GM18507 (cell line): ENCODE measurements around the gene OSTN.
"Not testable (repeated sequence)": the region's sequence is repeated elsewhere in the genome, so short reads cannot be mapped to it uniquely, and the experiment has no call there.

Source experiments
- DNase-seq: peaks from one replicate; pipeline ENCODE4 v3.0.0; 2011; ENCODE audit warnings: low read depth; ENCODE audit not compliant: insufficient read length; ENCODE audit errors: extremely low spot score
- FAIRE-seq: peaks from 2 replicates; lab custom pipeline; 2011; peaks lifted over from hg19 to GRCh38; lab: Jason Lieb, UNC

OSTN gene

GRCh38 chr3:191221638-191222037 lies 22.6 kb downstream of the OSTN start:
- DNase-seq: no peak
- no peak for FAIRE-seq

DNA sequence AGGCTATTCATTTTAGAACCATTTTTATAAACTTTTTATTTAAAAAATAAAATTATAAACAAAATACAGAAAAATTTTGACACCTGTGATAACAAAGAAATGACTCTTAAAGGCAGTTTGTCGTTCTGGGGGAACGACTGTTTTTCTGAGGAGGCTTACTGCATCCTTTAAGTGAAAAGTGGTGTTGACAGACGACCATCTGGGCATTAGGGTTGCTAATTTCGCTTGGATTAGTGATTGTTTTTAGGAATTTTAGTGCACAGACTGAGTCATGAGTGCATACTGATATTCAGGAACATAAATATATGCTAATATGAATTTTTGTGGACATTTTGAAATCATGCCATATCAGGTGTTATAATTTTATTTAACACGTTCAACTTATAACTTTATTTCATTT lies 28.5 kb downstream of the OSTN start:
- DNase-seq (no peak), FAIRE-seq (no peak)

DNA sequence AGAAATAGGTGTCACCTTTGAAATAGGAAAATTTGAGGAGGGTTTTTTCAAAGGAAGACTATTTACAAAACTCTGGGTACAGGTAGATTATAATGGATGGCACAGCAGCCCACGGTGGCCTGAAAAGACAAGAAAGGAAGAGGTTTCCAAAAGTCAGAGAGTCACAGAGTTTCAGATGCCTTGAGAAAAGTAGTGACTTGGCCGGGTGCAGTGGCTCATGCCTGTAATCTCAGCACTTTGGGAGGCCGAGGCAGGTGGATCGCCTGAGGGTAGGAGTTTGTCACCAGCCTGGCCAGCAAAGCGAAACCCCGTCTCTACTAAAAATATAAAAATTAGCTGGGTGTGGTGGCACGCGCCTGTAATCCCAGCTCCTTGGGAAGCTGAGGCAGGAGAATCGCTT lies 35.2 kb downstream of the OSTN start:
- DNase-seq (no peak), FAIRE-seq (no peak)

DNA sequence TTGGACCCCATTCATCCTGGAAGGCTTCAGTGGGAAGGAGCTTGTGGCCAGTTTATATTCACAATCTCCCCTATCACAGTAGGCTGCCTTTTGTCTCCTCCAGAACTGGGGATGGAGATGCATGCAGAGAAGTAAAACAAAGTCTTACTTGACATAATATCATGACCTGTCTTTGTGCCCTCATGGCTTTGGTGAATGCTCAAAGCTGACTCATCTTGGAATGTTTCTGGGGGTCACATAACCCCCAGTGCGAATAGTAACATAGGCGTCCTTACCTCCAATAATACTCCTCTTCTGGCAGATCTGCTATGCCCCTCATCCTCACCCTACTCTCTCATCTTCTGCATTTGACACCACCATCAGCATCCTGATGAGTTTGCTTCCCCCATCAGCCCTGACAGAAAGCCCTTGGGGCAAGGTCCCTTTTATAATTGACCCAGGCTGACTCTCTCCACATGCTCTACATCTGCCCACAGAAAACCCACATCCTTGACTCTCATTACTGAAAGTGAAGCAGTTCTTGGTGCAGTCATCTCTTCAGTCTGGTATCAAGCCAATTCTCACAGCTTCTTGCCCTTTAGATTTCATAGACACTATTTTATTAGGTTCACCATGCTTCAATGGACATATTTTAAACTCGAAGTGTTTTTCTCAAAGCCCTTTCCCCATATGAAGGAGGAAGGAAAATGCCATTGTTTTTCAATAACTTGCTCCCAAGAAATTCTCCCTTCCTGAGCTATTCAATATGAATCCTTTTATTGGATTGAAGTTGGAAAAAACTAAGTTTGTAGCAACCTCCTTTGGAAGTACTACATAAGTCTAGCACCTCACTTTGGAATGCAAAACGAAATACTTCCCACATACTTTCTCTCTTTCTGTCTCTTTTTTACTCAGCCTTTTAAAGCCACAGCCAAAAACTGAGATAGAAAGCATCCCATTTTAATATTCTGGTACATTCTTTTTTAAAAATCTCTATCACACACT lies 36.6 kb downstream of the OSTN start:
- DNase-seq: peak; percentile 54
- peak; percentile 98 for FAIRE-seq

- no peak for FAIRE-seq
Observed at GRCh38 chr3:191236646-191237045, 37.6 kb downstream of the OSTN start.

GRCh38 chr3:191237047-191237882 lies 38.2 kb downstream of the OSTN start:
- peak; percentile 31 for FAIRE-seq
- no peak for DNase-seq

More at GRCh38 chr3:191236646-191237045, 37.6 kb downstream of the OSTN start:
- no peak for DNase-seq

GRCh38 chr3:191238321-191238817 lies 39.3 kb downstream of the OSTN start:
- no peak for FAIRE-seq

DNA sequence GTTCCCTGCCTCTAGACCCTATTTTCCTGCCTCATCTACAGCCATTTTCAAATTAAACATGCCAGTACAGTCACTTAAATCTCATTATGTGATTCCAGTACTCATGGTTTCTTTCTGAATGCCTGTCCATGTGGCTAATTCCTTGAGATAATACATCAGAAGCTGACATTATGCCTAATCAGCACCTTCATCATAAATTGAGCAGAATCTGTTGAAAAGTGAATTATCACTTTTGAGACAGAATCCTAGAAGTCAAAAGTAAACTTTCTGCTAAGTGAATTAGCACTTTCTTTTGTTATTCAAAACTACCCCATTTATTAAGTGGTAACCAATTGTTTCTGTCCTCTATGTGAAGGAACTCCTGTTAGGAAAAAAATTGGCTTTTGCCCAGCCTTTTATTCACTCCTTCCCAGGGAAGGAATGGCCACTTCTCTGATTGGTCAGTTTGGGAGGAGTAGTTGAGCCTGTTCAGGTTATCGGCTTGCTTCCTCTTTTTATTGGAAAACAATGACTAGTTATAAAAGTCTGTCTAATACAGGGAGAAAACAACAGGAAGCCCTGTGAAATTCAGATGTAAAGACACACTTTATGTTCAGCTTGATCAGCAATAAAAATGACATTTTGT lies 40.5 kb downstream of the OSTN start:
- FAIRE-seq: no peak
- DNase-seq: no peak

More at GRCh38 chr3:191238321-191238817, 39.3 kb downstream of the OSTN start:
- no peak for DNase-seq

GRCh38 chr3:191240486-191240885 lies 41.4 kb downstream of the OSTN start:
- FAIRE-seq: no peak

GRCh38 chr3:191244242-191244867 lies 45.3 kb downstream of the OSTN start:
- FAIRE-seq (peak; percentile 71), DNase-seq (no peak)

More at GRCh38 chr3:191240486-191240885, 41.4 kb downstream of the OSTN start:
- DNase-seq: no peak

DNA sequence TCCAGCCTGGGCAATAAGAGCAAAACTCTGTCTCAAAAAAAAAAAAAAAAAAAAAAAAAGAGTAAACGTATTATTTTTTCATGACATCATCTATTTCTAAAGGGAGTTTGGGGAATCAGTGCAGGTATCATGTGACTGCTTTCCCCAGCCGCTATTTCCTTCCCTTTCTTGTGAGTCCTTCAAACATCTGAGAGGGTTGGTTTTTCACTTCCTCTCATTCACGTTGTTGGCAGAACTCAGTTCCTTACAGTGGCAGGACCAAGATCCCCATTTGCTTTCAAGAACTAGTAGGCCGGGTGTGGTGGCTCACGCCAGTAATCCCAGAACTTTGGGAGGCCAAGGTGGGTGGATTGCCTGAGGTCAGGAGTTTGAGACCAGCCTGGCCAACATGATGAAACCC lies 47.0 kb downstream of the OSTN start:
- FAIRE-seq: peak; percentile 89
- not testable (repeated sequence) for DNase-seq

DNA sequence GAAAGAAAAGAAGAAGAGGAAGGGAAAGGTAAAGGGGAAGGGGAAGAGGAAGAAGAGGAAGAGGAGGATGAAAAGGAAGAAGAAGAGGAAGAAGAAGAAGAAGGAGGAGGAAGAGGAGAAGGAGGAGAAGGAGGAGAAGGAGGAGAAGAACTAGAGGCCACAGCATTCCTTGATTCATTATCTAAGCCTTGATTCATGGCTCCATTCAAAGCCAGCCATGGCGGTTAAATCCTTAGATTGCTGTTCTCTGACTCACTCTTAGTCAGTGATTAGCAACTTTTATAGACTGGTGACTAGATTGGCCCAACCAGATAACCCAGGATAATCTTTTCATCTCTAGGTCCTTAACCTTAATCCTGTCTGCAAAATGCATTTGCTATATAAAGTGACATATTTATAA lies 47.6 kb downstream of the OSTN start:
- FAIRE-seq: no peak
- DNase-seq: no peak

DNA sequence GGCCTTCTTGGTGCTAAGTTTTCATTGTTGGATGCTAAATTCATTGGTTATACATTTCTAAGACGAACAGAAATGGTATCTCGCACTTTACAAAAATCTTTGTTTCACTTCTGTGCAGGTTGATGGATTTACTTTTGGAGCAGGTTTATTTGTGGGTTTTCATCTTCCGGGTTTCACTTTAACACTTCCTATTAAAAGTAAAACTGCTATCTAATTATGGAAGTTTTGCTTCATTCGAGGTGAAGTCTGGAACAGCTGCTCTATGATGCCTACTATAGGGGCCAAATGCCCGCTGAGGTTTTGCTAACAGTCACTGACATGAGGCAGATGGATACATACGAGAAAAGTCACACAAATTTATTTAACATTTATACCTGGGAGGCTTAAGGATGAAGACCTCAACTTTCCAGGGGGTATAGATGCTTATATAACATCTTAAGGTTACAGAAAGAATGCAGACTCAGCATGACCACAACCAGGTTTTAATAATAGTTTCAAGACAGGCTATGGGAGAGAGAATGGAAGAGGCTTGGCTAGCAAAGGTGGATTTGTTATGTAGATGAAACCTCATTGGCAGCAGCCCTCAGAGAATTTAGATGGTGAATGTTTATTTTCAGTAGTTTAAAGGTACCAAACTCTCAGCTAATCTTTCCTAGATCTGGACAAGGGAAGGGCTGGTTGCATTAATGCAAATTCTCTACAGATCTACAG lies 54.2 kb downstream of the OSTN start:
- no peak for FAIRE-seq
- no peak for DNase-seq

GRCh38 chr3:191254098-191254873 lies 55.2 kb downstream of the OSTN start:
- FAIRE-seq (peak; percentile 84), DNase-seq (no peak)

- FAIRE-seq: peak; percentile 5
- DNase-seq: no peak
Observed at GRCh38 chr3:191255156-191255555, 56.1 kb downstream of the OSTN start.

DNA sequence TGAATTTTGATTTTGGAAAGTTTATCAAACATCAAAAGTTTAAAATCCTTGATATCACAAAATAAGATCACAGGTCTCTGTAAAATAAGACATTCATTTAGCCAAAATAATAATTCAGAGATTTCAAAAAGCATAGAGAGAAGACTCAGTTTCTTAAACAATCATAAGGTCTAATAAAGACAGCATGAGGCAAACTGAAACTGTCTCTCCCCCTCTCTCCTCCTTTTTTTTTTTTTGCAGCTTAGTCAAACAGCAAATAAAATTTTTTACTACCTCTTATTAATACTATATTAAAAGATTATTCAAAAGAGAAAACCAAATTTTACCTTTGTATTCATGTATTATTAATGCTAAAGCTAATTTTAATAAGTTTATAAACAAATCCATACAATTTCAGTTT lies 57.4 kb downstream of the OSTN start:
- FAIRE-seq (no peak), DNase-seq (no peak)

DNA sequence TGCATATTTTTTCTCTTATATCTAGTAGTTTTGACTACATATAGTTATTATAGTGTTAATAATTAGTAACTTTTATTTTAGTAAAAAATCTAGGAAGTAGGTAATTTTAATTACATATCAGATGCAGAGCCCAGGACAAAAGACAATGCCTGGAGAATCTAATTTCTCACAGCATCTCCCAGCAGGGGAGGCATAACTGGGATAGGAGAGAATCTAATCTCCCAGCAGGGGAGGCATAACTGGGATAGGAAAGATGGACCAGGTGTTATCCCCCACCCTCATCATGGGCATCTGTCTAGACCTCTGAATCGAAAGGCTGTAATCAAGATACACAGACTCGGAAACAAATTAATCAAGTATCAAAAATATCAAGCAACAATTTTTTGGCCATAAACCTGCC lies 58.2 kb downstream of the OSTN start:
- DNase-seq: no peak
- FAIRE-seq: peak; percentile 5

DNA sequence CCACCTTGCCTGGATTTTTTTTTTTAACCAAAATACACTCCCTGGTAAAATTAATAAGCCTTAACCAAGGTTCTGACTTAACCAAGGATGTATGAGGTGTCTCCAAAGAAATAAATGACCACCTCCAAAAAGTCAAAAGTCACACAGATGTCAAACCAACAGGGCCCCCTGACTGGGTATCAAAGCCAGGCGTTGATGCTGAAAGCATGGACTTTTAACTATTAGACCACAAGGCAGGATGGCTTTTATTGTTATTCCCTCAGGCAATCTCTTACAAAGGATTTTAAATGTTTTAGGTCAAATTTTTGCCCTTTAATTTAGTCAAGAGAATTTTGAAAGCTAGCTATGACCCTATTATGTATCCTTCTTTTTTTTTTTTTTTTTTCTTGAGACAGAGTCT lies 60.4 kb downstream of the OSTN start:
- FAIRE-seq (peak; percentile 18), DNase-seq (no peak)
